ENCODE measurements around the gene ACOT7. TPM values are rescaled to one million over a fixed set of nuclear protein-coding genes. Genes with fewer than 3 reads are reported as not detected.

The ACOT7 gene
- total RNA-seq, 1 experiment from 2014 or later: 151 TPM

DNA sequence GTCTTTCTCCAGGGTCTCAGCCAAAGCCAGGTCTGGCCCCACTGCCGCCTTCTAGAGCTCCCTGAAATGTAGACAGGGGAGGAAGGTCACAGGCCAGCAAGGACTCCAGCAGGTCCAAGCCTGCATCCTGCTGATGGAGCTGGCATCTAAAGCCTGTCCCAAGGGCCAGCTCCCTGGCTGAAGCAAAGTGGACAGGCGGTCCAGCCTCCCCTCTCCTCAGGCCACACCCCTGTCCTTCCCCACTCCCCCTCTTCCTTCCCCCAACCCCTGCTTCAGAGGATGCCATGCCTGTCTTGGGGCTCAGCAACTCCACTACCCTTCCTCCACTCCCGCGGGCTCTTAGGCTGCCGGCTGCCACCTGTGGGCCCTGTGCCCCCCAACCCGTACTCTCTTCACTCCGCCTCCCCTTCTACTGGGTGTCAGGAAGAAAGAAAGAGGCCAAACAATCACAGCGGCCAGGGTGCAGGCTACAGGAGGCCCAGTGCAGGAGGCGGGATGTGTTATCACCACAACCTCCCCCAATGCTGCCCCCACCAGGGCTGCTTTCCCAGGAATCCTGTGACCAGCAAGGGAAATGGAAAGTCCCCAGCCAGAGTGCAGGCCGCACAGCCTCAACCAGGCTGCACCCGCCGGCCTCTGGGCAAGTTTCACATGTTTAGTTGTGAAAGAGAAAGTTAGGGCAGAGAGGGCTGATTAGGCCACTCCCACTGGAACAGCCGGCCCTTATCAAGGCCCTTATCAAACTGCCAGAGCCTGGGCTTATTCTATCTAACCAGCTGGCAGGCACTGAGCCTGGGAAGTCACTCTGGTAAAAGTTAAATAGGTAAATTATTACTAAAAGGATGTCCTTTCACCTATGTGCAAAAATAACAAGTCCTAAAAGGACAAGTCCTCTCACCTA, 34.1 kb downstream of the ACOT7 start:
- Mint-ChIP-seq H3K4me1 (peaks cover 44% of the 10 kb centered on the region), H3K27me3 (ENCODE audit: low read depth) (no peaks in the 10 kb centered on the region), H3K9me3 (no peaks in the 10 kb centered on the region), H3K4me3 (no peak overlapping the region), H3K27ac (peak overlapping the region; percentile 76), H3K36me3 (no peaks in the 10 kb centered on the region)
- TF ChIP-seq ATF1 (CRISPR knock-in tag; IDR thresholded peaks at IDR 0.05) (no peak), GABPB1 (CRISPR knock-in tag; IDR thresholded peaks at IDR 0.05) (peak; percentile 24; the same call in 1 of the 2 replicates)
- TF ChIP-seq, protein P1, sequence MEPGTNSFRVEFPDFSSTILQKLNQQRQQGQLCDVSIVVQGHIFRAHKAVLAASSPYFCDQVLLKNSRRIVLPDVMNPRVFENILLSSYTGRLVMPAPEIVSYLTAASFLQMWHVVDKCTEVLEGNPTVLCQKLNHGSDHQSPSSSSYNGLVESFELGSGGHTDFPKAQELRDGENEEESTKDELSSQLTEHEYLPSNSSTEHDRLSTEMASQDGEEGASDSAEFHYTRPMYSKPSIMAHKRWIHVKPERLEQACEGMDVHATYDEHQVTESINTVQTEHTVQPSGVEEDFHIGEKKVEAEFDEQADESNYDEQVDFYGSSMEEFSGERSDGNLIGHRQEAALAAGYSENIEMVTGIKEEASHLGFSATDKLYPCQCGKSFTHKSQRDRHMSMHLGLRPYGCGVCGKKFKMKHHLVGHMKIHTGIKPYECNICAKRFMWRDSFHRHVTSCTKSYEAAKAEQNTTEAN (CRISPR knock-in tag; IDR thresholded peaks at IDR 0.05): no peak
- DNase-seq (ENCODE audit: low spot score): peak; percentile 42
- ChIA-PET CTCF (interaction anchor here (0.6 to 5.1 kb wide), 22 partner anchors 8 to 153 kb away, joined by 3 to 54 read pairs (median 12); partner anchors contain the start of genes ACOT7, HES2, HES3 and RNF207), POLR2A (interaction anchor here (0.7 kb wide), 1 partner anchor 112 kb away, joined by 5 read pairs; no protein-coding TSS in a partner anchor)
- ATAC-seq: peak; percentile 11

DNA sequence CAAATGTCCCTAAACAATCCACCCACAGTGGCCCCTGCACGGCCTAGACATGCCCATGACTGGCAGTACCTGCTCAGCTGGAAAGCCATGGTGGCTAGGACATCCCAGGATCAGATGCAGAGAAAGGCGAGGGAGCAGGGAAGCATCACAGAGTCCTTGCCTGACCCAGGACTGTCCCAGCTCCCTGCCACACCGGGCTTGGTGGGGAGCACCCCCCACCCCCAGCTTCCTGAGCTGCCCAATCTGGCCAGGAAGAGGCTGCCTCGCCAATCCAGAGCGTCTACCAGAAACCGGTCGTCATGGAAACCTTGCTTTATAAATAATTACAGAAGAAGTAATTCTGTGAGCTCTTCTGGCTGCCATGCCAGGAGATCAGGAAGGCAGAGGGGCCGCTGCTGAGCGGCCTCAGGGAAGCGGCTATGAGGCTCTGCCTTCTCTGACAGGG, 34.8 kb downstream of the ACOT7 start:
- H3K27me3 Mint-ChIP-seq (ENCODE audit: low read depth): no peaks in the 10 kb centered on the region
- DNase-seq (ENCODE audit: low spot score) (no peak), ATAC-seq (no peak)
- no peak overlapping the region for H3K4me3 Mint-ChIP-seq
- POLR2A ChIA-PET: no interaction called here
- no peaks in the 10 kb centered on the region for H3K36me3 Mint-ChIP-seq
- H3K27ac Mint-ChIP-seq: no peak overlapping the region
- H3K4me1 Mint-ChIP-seq: peaks cover 49% of the 10 kb centered on the region
- no peaks in the 10 kb centered on the region for H3K9me3 Mint-ChIP-seq
- CTCF ChIA-PET: interaction anchor here (0.7 to 5.1 kb wide), 22 partner anchors 9 to 152 kb away, joined by 3 to 54 read pairs (median 12); partner anchors contain the start of genes ACOT7, HES2, HES3 and RNF207
- no peak for TF ChIP-seq ELF4 (CRISPR knock-in tag; IDR thresholded peaks at IDR 0.05; ENCODE audit: low read depth)
- TF ChIP-seq, protein P2, sequence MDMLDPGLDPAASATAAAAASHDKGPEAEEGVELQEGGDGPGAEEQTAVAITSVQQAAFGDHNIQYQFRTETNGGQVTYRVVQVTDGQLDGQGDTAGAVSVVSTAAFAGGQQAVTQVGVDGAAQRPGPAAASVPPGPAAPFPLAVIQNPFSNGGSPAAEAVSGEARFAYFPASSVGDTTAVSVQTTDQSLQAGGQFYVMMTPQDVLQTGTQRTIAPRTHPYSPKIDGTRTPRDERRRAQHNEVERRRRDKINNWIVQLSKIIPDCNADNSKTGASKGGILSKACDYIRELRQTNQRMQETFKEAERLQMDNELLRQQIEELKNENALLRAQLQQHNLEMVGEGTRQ (CRISPR knock-in tag; IDR thresholded peaks at IDR 0.05): no peak
- no peak for TF ChIP-seq ZNF263 (CRISPR knock-in tag; IDR thresholded peaks at IDR 0.05; ENCODE audit: low read depth)
- no peak for TF ChIP-seq MXD4 (CRISPR knock-in tag; IDR thresholded peaks at IDR 0.05; ENCODE audit: borderline replicate concordance)
- no peak for TF ChIP-seq ZBTB21 (CRISPR knock-in tag; IDR thresholded peaks at IDR 0.05; ENCODE audit: borderline replicate concordance)
- TF ChIP-seq RELA (CRISPR knock-in tag; IDR thresholded peaks at IDR 0.05; ENCODE audit: borderline replicate concordance): no peak
- TF ChIP-seq, protein P1 (CRISPR knock-in tag; IDR thresholded peaks at IDR 0.05): no peak
- TF ChIP-seq ZNF416 (CRISPR knock-in tag; IDR thresholded peaks at IDR 0.05): no peak
- no peak for TF ChIP-seq FOXP1 (CRISPR knock-in tag; IDR thresholded peaks at IDR 0.05; ENCODE audit: borderline replicate concordance)
- TF ChIP-seq, protein P3, sequence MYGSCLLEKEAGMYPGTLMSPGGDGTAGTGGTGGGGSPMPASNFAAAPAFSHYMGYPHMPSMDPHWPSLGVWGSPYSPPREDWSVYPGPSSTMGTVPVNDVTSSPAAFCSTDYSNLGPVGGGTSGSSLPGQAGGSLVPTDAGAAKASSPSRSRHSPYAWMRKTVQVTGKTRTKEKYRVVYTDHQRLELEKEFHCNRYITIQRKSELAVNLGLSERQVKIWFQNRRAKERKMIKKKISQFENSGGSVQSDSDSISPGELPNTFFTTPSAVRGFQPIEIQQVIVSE (CRISPR knock-in tag; IDR thresholded peaks at IDR 0.05; ENCODE audit: borderline replicate concordance): no peak
- TF ChIP-seq CREB1 (CRISPR knock-in tag; IDR thresholded peaks at IDR 0.05): no peak
- no peak for TF ChIP-seq ZNF121 (CRISPR knock-in tag; IDR thresholded peaks at IDR 0.05)
- no peak for TF ChIP-seq CREM (CRISPR knock-in tag; IDR thresholded peaks at IDR 0.05)
- TF ChIP-seq, protein P4, sequence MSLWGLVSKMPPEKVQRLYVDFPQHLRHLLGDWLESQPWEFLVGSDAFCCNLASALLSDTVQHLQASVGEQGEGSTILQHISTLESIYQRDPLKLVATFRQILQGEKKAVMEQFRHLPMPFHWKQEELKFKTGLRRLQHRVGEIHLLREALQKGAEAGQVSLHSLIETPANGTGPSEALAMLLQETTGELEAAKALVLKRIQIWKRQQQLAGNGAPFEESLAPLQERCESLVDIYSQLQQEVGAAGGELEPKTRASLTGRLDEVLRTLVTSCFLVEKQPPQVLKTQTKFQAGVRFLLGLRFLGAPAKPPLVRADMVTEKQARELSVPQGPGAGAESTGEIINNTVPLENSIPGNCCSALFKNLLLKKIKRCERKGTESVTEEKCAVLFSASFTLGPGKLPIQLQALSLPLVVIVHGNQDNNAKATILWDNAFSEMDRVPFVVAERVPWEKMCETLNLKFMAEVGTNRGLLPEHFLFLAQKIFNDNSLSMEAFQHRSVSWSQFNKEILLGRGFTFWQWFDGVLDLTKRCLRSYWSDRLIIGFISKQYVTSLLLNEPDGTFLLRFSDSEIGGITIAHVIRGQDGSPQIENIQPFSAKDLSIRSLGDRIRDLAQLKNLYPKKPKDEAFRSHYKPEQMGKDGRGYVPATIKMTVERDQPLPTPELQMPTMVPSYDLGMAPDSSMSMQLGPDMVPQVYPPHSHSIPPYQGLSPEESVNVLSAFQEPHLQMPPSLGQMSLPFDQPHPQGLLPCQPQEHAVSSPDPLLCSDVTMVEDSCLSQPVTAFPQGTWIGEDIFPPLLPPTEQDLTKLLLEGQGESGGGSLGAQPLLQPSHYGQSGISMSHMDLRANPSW (CRISPR knock-in tag; conservative IDR thresholded peaks at IDR 0.05; ENCODE audit: low read depth): no peak
- TF ChIP-seq JAZF1 (CRISPR knock-in tag; IDR thresholded peaks at IDR 0.05): no peak
- TF ChIP-seq, protein P5, sequence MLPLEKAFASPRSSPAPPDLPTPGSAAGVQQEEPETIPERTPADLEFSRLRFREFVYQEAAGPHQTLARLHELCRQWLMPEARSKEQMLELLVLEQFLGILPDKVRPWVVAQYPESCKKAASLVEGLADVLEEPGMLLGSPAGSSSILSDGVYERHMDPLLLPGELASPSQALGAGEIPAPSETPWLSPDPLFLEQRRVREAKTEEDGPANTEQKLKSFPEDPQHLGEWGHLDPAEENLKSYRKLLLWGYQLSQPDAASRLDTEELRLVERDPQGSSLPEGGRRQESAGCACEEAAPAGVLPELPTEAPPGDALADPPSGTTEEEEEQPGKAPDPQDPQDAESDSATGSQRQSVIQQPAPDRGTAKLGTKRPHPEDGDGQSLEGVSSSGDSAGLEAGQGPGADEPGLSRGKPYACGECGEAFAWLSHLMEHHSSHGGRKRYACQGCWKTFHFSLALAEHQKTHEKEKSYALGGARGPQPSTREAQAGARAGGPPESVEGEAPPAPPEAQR (CRISPR knock-in tag; IDR thresholded peaks at IDR 0.05): no peak
- TF ChIP-seq OVOL2 (CRISPR knock-in tag; IDR thresholded peaks at IDR 0.05; ENCODE audit: borderline replicate concordance): no peak
- TF ChIP-seq, protein P6, sequence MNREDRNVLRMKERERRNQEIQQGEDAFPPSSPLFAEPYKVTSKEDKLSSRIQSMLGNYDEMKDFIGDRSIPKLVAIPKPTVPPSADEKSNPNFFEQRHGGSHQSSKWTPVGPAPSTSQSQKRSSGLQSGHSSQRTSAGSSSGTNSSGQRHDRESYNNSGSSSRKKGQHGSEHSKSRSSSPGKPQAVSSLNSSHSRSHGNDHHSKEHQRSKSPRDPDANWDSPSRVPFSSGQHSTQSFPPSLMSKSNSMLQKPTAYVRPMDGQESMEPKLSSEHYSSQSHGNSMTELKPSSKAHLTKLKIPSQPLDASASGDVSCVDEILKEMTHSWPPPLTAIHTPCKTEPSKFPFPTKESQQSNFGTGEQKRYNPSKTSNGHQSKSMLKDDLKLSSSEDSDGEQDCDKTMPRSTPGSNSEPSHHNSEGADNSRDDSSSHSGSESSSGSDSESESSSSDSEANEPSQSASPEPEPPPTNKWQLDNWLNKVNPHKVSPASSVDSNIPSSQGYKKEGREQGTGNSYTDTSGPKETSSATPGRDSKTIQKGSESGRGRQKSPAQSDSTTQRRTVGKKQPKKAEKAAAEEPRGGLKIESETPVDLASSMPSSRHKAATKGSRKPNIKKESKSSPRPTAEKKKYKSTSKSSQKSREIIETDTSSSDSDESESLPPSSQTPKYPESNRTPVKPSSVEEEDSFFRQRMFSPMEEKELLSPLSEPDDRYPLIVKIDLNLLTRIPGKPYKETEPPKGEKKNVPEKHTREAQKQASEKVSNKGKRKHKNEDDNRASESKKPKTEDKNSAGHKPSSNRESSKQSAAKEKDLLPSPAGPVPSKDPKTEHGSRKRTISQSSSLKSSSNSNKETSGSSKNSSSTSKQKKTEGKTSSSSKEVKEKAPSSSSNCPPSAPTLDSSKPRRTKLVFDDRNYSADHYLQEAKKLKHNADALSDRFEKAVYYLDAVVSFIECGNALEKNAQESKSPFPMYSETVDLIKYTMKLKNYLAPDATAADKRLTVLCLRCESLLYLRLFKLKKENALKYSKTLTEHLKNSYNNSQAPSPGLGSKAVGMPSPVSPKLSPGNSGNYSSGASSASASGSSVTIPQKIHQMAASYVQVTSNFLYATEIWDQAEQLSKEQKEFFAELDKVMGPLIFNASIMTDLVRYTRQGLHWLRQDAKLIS (CRISPR knock-in tag; IDR thresholded peaks at IDR 0.05; ENCODE audit: borderline replicate concordance): no peak
